Lung (tissue), 12 donors: ENCODE results near the gene NPAS3. TPM values are rescaled to one million over a fixed set of nuclear protein-coding genes. Genes with fewer than 3 reads are reported as not detected.

ENCODE experiments used
- ATAC-seq: fragments of 200-7000 bp; cut with Tn5 transposase; one replicate; pipeline ENCODE4 v1.9.1; 2020; ENCODE audit warnings: moderate number of reproducible peaks; ENCODE audit not compliant: insufficient read depth, low FRiP score
- DNase-seq, 3 donors: peaks; one replicate each; pipeline ENCODE4 v3.0.0-alpha.2; 2013 to 2017
- H3K27ac ChIP-seq, 2 donors: one replicate each; pipeline ENCODE4 v1.5.1; 2013; ENCODE audit warnings: mild to moderate bottlenecking in 2 of 2, moderate library complexity in 2 of 2, control low read depth in 1 of 2, inconsistent platforms in 1 of 2, low read depth in 1 of 2, low read length in 1 of 2
- H3K27me3 ChIP-seq, 3 donors: one replicate each; pipeline ENCODE4 v1.5.1; 2013; ENCODE audit warnings: low read length in 2 of 3; ENCODE audit not compliant: control insufficient read depth in 3 of 3, insufficient read depth in 3 of 3
- H3K36me3 ChIP-seq, 4 donors: one replicate each; pipeline ENCODE4 v1.5.1; 2013; ENCODE audit warnings: low read length in 4 of 4, mild to moderate bottlenecking in 1 of 4, moderate library complexity in 1 of 4; ENCODE audit not compliant: control insufficient read depth in 4 of 4, insufficient read depth in 4 of 4
- H3K4me1 ChIP-seq, 5 donors: one replicate each; pipeline ENCODE4 v1.5.1; 2013; ENCODE audit warnings: low read length in 5 of 5, mild to moderate bottlenecking in 2 of 5, moderate library complexity in 1 of 5; ENCODE audit not compliant: control insufficient read depth in 5 of 5, insufficient read depth in 5 of 5
- H3K4me3 ChIP-seq: one replicate; pipeline ENCODE4 v1.5.1; 2013; ENCODE audit warnings: mild to moderate bottlenecking, control low read depth, moderate library complexity
- H3K9ac ChIP-seq, 2 donors: one replicate each; pipeline ENCODE4 v1.5.1; 2013; ENCODE audit warnings: low read length in 2 of 2, control low read depth in 1 of 2; ENCODE audit not compliant: insufficient read depth in 1 of 2
- H3K9me3 ChIP-seq, 4 donors: one replicate each; pipeline ENCODE4 v1.5.1; 2013; ENCODE audit warnings: low read length in 3 of 4, mild to moderate bottlenecking in 1 of 4, moderate library complexity in 1 of 4; ENCODE audit not compliant: control insufficient read depth in 4 of 4, insufficient read depth in 3 of 4
- CTCF ChIP-seq: IDR thresholded peaks from 2 replicates; pipeline ENCODE4 v1.5.1; 2012; ENCODE audit warnings: mild to moderate bottlenecking; ENCODE audit errors: control extremely low read depth, extremely low read depth
- WGBS, 2 donors: extraction: QIAGEN DNeasy Blood & Tissue Kit; methylation state at CpG; one replicate each; pipeline ENCODE4 v1.1.7; 2013; 5-methylcytosine and 5-hydroxymethylcytosine counted together
- polyA plus RNA-seq, 2 donors: library from polyadenylated mRNA; stranded (reverse); fragments of 200-250 nt; gene quantifications; one replicate each; pipeline ENCODE4 v1.2.1, GENCODE V29; 2013
- total RNA-seq, 2 donors: library from RNA; depleted of rRNA in 1 of 2; stranded (reverse); fragments of >200 nt in 1 of 2; gene quantifications; one replicate each; pipeline ENCODE4 v1.2.1, GENCODE V29; 2014 to 2021
- donor health status: control.
- donor health status: control.
- donor health status: Bipolar disorder and iron deficiency.
- donor health status: healthy.
- donor health status: DM: yes; HTN: yes; CAD: no.

NPAS3 gene
- total and polyA plus RNA-seq, 4 donors = 0.13 to 0.48 (median 0.33) TPM

- DNase-seq = no peak
- H3K9me3 ChIP-seq = no peaks in the 10 kb centered on the region
- no peak for ATAC-seq
- no peaks in the 10 kb centered on the region for H3K36me3 ChIP-seq
- no peaks in the 10 kb centered on the region for H3K27me3 ChIP-seq
- no peak for TF ChIP-seq CTCF
- H3K9ac ChIP-seq = no peak overlapping the region
- 67 to 75% methylated on average over 4 of the region's 4 CpGs for WGBS, 2 donors
- H3K4me1 ChIP-seq = no peaks in the 10 kb centered on the region
- H3K4me3 ChIP-seq = no peak overlapping the region
- H3K27ac ChIP-seq = no peak overlapping the region
Measured at GRCh38 chr14:33590891-33591630, 652.4 kb downstream of the NPAS3 start.

- DNase-seq = no peak
- 90 to 96% methylated on average over 2 of the region's 2 CpGs for WGBS, 2 donors
- no peaks in the 10 kb centered on the region for H3K36me3 ChIP-seq
- H3K27me3 ChIP-seq = no peaks in the 10 kb centered on the region
- no peak for TF ChIP-seq CTCF
- H3K27ac ChIP-seq = no peak overlapping the region
- no peak overlapping the region for H3K4me3 ChIP-seq
- H3K4me1 ChIP-seq = peaks cover 0 to 6% (median 0%) of the 10 kb centered on the region in 5 donors
- H3K9ac ChIP-seq = no peak overlapping the region
- H3K9me3 ChIP-seq = no peaks in the 10 kb centered on the region
- no peak for ATAC-seq
Measured at GRCh38 chr14:33592297-33592696, 653.6 kb downstream of the NPAS3 start.

GRCh38 chr14:33596211-33597080 is 657.8 kb downstream of the NPAS3 start:
- Histone ChIP-seq H3K9me3 (peaks cover 0 to 2% (median 0%) of the 10 kb centered on the region in 4 donors), H3K36me3 (no peaks in the 10 kb centered on the region), H3K4me3 (no peak overlapping the region), H3K27me3 (no peaks in the 10 kb centered on the region), H3K9ac (no peak overlapping the region), H3K27ac (no peak overlapping the region), H3K4me1 (peaks cover 0 to 6% (median 0%) of the 10 kb centered on the region in 5 donors)
- ATAC-seq (no peak), DNase-seq (peak; percentile 18 to 49 (median 29))
- WGBS, 2 donors = 70 to 74% methylated on average over 8 of the region's 8 CpGs
- TF ChIP-seq CTCF = no peak
